SKM-1 treated with dmso at 0.1 percent for 144 hours (cell line): ENCODE data around the gene KCNJ9.

ENCODE experiments used
- DNase-seq: peaks from one replicate; lab custom pipeline; 2025; ENCODE audit not compliant: unreplicated experiment; lab: John Stamatoyannopoulos, UW

Gene KCNJ9

DNA sequence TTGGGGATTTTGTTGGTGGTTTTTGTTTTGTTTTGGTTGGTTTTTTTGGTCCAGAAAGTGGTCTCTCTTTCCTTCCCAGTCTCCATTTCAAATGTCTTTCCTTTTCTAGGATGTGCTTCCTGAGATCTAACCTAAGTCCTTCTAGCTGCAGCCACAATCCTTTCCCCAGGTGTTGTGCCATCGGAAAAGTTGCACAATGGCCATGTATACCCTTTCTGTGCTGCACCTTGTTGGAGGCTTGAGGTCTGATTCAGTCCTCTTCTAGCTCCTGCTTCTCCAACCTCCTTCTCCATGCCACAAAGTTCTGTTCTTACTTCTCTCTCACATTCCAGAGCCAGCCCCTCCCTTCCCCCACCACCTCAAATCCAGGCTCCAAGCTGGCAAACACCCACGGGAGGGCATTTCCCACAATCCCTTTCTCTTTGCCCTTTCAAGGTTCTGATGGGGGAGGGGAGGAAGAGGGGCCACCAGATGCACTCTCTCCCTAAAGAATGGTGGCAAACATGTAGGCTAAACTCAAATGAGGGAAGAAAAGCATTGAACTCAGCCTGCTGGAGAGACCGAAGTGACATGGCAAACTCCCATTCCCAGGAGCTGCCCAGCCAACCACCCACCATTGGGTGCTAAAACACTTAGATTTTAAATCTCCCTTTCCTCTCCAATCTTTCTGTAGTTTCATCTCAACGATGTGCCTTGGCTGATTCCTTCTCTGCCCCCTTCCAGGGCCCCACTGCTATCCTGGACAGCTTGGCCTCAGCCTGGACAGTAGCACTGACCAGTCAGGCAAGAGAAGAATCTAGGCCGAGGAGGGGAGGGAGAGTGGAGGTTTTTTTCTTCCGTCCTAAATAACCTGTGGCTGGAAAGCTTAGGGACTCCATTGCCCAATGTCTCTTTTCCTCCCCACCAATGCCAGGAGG lies 14.3 kb upstream of the KCNJ9 start:
- DNase-seq = no peak

DNA sequence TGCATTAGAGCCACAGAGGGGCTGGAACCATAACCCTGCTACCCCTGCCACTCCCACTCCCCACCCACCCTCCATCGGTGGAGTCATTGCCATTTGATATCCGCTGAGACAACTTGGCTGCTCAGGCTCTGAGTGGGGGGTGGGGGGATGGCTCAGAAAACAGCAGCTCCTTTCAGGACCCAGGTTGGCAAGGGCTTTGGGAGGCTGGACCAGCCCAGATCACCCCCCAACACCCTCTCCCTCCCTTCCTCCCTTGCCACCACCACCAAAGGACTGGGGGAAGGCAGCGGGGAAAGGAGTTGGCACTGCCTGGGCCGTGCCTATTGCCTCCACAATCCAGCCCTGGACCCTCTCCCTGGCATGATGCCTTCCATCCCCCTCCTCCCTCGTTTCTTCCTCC lies 13.1 kb upstream of the KCNJ9 start:
- no peak for DNase-seq

DNA sequence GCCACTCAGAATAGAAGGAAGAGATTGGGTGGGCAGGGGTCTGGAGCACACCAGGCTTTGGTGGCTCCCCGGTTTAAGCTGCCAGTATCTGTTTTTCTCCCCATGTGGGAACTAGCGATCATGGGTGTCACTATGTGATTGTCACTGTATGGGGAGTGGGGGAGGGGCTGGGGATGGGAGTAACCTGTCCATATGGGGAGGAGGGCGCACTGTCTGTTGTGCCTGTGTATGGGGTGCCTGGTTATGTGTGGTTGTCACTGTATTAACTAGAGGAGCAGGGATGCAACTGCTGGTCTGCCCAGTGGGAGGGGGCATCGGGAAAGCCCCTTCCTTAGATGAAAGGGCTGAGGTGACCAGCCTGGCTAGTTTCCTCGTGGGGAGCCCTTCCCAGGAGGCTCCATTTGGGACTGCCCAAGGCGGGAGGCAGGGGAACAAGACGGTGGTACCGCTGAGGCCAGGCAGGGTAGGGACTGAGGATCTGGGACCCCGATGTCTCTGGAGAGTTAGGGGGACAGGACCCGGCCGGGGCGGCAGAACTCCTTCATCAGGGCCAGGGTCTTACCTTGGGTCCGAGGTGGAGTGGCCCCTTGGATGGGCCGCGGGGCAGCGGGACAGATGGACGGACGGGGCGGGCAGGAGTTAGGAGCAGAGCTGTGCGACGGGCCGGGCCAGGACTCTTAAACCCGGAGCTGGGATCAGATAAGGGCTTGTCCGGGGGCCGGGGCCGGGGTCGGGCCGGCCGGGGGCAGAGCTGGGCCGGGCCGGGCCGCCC lies 11.7 kb upstream of the KCNJ9 start, which contains the start of gene KCNJ10:
KCNJ10 (minus strand) TSS at position 701 of the 772 bp plus-strand sequence. CDS start 27,628 bp downstream, outside the sequence.
- DNase-seq = no peak

DNA sequence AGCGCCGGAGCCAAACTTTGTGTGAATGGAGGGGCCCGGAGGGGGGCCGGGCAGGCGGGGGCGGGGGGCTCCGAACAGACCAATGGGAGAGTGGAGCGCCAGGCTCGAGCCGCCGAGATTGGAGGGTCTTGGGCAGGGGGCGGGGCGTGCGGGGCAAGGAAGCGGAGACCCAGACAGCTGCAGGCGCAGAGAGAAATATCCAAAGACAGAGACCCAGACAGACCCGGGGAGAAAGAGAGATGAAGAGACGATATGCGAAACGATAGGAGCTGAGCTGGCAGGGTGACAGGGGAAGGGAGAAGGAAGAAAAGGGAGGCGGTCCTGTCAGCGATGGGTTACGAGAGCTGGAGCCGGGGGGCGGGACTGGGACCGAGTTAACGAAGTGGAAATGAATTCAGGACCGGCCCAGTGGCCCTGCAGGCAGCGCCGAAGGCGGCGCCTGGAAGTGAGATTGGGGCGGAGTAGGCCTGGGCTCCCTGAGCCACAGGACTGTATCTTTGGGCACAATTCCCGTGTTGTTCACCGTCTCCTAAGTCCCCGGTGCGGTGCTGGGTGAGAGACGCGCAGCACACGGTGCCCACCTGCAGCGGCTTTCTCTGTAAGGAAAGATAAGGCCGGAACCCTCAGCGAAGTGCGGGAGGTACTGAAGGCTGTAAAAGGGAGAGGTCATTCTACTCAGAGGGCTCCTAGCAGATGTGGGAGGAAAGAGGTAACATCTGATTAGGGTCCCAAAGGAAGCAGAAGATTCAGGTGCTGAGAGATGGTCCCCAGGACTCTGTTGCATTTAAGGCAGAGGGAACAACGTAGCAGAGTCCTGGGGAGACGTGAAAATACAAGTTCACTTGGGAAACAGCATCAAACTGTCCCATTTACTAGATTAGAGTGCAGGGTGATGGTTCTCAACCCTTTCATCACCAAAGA lies 10.8 kb upstream of the KCNJ9 start:
- no peak for DNase-seq

DNA sequence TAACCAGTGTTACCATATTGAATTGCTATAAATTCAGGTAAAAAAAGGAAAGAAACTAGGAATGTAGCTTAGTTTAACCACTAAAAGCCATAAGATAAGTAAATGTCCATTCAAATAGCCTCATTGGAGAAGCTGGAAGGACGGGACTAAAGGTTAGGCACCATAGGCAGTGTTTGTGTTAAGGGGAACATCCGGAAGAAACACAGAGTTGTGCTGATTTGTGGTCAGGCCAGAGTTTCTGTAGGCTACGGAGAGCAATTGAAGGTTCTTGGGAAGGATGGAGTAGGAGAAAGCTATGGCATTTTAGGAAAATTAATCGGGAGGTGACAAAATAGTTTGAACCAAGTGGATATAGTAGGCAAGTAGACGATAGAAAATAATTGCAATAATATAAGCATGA lies 10.0 kb upstream of the KCNJ9 start:
- no peak for DNase-seq

DNA sequence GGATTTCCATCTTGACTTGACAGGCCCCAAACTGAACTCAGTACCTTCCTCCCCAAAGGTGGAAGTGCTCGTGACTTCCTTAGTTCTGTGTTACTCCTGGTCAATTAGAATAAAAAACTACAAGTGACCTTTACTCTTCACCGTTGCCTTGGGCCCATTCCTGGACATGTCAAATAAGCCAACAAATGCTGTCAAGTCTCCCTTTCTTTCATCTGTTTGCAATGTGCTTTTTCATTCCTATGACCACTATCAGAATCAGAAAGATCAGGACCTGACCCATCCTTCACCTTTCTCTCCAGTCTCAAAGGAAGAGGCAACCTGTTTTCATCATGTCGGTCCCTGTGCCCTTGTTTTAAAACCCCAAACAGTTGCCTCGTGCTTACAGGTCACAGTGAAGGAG lies 6.5 kb upstream of the KCNJ9 start:
- no peak for DNase-seq

DNA sequence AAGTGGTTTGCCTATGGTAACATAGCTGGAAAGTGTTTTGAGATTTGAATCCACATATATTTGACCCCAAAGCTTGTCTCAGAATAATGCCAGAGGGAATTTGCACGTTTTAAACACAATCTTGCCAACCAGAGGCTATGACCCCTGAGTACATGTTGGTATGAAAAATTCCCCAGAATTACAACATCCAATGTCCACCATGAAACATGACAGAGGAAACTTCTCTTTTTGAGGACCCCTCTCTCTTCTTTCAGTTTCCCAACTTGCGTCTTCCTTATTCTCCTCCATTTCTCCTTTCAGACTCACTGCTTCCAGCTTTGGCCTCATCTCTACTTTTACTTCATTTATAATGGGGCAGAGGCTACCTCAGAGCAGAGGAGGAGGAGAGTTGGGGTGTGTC lies 5.5 kb upstream of the KCNJ9 start:
- DNase-seq = no peak

DNA sequence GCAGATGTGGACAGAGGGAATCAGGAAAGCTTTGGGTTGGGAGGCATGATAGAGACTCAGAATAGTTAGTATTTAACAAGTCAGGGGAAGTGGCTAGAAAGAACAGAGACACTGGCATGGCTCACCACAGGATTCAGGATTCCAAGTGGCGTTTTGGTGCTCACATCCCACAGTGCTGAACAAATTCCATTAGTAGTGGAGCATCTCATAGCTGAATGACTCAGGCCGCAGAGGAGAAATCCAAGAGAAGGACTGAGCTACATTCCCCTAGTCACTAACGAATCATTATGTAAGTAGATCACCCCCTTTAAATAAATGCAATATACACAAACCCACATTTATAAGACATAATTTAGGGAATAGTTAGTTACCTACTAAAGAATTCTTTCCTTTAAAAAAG lies 5.0 kb upstream of the KCNJ9 start:
- no peak for DNase-seq

DNA sequence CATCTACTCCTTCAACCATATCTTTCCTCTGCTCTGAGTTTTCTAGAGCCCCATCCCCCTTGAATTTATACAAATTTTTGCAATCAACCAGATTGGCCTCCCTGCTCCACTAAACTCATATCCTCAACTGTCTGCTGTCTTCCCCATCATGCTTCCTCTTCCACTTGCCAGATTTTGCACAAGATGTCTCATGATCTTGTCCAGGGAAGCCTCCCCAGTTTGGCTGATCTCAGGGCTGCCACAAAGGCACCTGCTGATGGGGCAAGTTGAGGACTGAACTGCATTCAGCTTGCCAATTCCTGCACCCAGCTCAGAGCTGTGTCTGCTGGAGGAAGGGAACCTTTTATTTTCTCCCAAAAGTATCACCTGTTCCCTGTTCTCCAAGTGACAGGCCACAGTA lies 3.9 kb upstream of the KCNJ9 start:
- no peak for DNase-seq

DNA sequence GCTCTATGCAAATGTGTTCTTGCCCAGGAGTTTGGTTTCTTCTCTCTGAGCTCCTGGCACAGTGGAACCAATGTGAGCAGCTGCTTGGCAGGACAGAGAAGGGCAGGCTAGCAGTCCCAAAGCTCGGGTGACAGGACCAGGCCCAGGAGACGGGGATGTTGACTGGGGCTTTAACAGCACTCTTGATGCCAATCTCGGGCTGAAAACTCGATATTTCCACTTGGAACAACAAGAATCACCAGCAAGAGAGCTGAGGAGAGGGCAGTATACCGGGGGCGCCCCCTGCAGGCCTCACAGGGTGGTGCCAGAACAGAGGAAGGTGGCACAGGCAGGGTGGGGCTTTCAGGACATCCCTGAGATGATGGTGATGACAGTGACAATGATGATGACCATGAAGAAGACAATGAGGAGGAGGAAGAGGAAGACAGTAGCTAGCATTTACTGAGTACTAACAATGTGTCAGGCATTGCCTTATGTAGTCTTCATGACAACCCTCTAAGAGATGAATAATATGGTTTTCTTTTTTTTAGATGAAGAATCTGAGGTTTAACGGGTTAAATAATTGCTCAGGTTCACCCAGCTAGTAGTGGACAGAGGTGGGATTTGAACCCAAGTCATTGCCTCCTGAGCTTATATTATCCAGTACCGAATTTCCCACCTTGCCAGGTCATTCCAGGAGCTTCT lies 2.7 kb upstream of the KCNJ9 start:
- DNase-seq = peak; percentile 79

DNA sequence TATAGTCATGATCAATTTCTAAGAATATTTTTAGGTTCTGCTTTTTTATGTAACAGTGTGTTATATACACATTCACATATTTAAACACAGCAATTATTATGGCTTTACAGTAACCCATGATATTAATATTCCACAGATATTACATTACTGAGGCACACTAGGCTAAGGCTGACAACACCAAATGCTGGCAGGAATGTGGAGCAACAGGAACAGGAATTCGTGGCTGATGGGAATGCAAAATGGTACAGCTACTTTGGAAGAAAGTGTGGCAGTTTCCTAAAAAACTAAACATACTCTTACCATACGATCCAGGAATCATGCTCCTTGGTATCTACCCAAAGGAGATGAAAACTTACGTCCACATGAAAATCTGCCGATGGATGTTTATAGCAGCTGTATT lies 1.9 kb upstream of the KCNJ9 start:
- DNase-seq = no peak

DNA sequence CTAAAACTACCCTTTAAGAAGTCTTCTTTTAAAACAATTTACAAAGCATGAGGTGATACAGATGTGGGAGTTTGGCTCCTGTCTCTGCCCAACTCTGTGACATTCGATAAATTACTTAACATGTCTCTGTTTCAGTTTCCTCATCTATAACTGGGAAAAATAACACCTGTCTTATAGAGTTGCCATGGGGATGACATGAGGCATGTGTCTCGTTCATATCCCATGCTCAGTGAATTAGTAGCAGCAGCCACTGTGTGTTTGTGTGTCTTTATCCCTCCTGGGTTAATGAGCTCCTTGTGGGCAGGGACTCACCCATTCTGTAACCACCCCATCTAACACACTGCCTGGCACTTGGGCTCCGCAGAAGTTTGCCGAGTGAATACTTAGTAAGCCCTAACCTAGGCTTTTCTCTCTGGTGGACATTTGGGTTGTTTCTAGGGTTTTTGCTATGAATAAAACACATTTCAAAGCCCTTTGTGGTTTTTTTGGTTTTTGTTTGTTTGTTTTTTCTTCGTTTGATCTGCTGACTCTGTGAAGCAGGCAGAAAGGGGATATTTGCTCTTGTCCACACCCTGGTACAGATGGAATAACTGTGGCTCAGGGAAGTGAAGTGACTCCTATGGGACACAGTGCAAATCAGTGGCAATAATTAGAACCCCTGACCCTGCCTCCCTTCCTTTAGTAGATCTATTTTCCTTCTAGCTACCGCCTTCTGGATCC lies 797 bp upstream of the KCNJ9 start:
- DNase-seq = no peak

DNA sequence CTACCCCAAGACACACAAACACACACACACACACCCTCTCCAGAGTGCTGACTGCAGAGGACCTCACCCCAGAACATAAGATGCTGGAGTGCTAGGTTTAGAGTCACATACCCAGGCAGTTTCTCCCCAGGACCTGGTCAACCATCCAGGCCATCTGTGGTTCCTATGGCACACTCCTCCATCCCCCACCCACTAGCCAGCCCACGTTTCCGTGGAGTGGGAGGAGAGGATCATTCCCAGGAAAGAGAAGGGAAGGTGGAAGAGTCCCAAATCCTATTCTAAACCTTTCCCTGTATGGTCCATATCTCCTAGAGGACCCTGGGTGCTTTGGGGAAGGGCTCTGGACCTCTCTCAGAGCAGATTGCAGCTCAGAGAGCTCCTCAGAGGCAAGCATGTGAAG lies 1.1 kb downstream of the KCNJ9 start:
- no peak for DNase-seq

DNA sequence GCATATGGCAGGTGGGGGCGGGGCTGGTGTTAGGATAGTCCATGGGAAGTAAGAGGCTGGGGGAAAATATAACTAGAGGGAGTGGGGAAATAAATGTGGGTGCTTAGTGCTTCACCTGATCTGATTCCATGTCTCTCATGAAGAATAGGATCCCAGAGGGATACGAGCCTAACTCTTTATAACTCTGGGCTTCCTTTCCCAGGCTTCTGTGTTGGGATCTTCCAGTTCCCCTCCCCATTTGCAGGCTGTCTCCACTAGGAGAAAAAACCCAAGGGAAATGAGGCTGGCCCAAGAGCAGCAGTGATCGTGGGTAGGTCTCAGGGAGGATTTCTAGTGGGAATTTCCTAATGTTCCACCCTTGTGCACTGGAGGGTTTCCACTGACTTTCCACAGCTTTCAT lies 1.6 kb downstream of the KCNJ9 start:
- DNase-seq = no peak

DNA sequence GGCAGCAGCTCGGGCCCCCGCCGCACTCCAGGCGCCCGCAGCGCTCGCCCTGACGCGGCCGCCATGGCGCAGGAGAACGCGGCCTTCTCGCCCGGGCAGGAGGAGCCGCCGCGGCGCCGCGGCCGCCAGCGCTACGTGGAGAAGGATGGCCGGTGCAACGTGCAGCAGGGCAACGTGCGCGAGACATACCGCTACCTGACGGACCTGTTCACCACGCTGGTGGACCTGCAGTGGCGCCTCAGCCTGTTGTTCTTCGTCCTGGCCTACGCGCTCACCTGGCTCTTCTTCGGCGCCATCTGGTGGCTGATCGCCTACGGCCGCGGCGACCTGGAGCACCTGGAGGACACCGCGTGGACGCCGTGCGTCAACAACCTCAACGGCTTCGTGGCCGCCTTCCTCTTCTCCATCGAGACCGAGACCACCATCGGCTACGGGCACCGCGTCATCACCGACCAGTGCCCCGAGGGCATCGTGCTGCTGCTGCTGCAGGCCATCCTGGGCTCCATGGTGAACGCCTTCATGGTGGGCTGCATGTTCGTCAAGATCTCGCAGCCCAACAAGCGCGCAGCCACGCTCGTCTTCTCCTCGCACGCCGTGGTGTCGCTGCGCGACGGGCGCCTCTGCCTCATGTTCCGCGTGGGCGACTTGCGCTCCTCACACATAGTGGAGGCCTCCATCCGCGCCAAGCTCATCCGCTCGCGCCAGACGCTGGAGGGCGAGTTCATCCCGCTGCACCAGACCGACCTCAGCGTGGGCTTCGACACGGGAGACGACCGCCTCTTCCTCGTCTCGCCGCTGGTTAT lies 2.8 kb downstream of the KCNJ9 start:
- DNase-seq = no peak

DNA sequence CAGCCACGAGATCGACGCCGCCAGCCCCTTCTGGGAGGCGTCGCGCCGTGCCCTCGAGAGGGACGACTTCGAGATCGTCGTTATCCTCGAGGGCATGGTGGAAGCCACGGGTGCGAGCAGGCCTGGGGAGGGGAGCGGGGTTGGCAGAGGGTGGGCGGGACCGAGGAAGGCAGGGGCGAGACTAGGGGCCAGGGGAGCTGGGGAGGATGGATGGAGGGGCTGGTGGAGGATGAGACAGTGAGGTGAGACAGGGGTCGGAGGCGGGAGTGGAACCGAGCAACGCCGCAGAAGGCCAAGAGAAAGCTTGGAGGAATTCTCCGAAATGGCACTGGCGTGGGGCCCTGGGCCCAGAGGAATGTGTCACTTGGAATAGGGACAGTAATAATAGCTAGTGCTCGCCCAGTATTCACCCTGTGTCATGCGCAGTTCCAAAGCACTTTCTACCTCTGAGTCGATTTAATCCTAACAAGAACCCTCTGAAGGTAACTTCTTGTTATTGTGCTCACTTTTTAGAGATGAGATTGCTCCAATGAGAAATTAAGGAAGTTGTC lies 3.5 kb downstream of the KCNJ9 start:
- DNase-seq = no peak

DNA sequence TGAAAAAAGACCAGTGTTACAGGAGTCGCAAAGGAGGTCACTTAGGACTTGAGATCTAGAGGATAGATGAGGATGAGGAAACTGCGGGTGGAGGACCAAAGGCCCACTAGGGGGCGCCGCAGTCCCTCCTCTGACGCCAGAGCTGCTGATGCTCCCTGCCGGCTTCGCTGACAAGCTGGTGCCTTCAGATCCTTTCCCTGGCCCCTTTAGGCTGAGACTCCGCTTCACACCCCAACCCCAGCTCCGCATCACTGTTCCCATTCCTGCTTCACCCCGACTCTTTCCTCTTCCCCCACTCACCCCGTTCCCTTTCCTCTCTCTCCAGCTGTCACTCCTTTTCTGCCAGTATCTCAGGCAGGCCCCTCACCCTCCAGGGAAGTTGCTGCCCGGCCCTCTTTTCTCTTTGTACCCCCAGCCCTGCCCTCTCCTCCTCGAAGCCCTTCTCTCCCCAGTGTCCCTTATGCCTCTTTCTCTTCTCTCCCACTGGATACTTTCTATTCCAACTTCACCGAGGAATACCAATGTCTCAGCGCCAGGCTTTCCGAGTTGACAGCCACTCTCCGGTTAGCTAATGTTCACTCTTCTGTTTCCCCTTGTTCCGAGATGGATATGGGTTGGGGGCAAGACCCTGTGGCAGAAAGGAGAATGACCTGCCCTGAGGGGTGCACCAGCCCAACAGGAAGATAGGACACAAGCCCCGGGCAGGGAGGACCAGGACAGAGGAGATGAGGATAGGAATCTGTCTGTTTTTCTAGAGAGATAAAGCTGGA lies 4.5 kb downstream of the KCNJ9 start:
- DNase-seq = peak; percentile 92

DNA sequence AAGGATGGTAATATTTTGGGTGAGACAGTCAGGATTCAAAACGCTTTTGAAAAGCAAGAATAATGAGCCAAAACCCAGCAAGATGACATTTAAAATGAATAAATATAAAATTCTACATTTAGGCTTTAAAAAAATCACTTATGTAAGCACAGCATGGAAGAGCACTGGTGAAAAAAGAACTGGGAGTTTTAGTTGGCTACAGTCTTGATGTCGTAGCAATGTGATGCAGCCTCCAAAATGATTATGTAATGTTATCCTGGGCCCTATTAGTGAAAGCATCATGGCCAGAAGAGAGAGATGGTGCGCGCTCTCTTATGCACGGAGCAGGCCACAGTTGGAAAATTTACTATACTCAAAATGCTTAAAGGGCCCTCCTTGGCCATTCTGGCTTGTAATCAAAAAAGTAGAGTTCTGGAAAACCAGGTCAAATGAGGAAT lies 5.1 kb downstream of the KCNJ9 start:
- DNase-seq = no peak
